Ovary (tissue), 9 donors: ENCODE results near the gene TGM1. TPM values are rescaled to one million over a fixed set of nuclear protein-coding genes. Genes with fewer than 3 reads are reported as not detected.

Experiments
- DNase-seq, 5 donors: peaks; one replicate each; pipeline ENCODE4 v3.0.0-alpha.2; 2019 to 2020
- H3K27ac ChIP-seq, 2 donors: fragments of 200-600 bp; one replicate each; pipeline versions ENCODE4 v1.5.1 to v1.8.0; 2019 to 2022
- H3K27me3 ChIP-seq: fragments of 200-600 bp; one replicate; pipeline ENCODE4 v1.8.0; 2022
- H3K36me3 ChIP-seq: fragments of 200-600 bp; sonication (generic); one replicate; pipeline ENCODE4 v1.5.1; 2019
- H3K4me1 ChIP-seq: one replicate; pipeline ENCODE4 v1.8.1; 2013; ENCODE audit warnings: mild to moderate bottlenecking, moderate library complexity; ENCODE audit not compliant: insufficient read depth
- H3K4me3 ChIP-seq: fragments of 200-600 bp; sonication (generic); one replicate; pipeline ENCODE4 v1.5.1; 2017
- H3K9me3 ChIP-seq, 2 donors: fragments of 200-600 bp in 1 of 2; sonication (generic) in 1 of 2; one replicate each; pipeline versions ENCODE4 v1.5.1 to v1.8.1; 2013 to 2019; ENCODE audit warnings: mild to moderate bottlenecking in 1 of 2, moderate library complexity in 1 of 2
- CTCF ChIP-seq, 3 donors: fragments of 450-650 bp in 2 of 3; fragments of 200-600 bp in 1 of 3; IDR thresholded peaks; one replicate each; pipeline versions ENCODE4 v1.5.1 to v1.8.0; 2016 to 2022; ENCODE audit warnings: antibody characterized with exemption in 3 of 3, mild to moderate bottlenecking in 1 of 3
- EP300 ChIP-seq: sonication (generic); formaldehyde crosslinking; IDR thresholded peaks from one replicate; pipeline ENCODE4 v1.6.1; 2017; ENCODE audit warnings: antibody characterized with exemption
- POLR2A ChIP-seq: fragments of 450-650 bp; IDR thresholded peaks from one replicate; pipeline ENCODE4 v1.6.1; 2017; ENCODE audit warnings: antibody characterized with exemption, mild to moderate bottlenecking, moderate library complexity
- WGBS, 3 donors: extraction: QIAGEN DNeasy Blood & Tissue Kit in 1 of 3; methylation state at CpG; one replicate each; pipeline versions ENCODE4 v1.1.5 to v1.1.7; 2013 to 2017; 5-methylcytosine and 5-hydroxymethylcytosine counted together
- intact Hi-C, 4 donors: fragments of 100-400 bp; cut with DNase I; formaldehyde crosslinking; loops; one replicate each; pipeline versions ENCODE4 v1.11.0 to v1.15.1; 2022 to 2023
- polyA plus RNA-seq, 2 donors: library from polyadenylated mRNA; stranded (reverse); fragments of 200-250 nt in 1 of 2; fragments of 350-450 nt in 1 of 2; fragmentation: Illumina TruSeq in 1 of 2; extraction: RNeasy Lipid Tissue Mini Kit (QIAGEN cat#74804) in 1 of 2; gene quantifications; one replicate each; pipeline ENCODE4 v1.2.3, GENCODE V29; 2013 to 2014
- total RNA-seq, 7 donors: library from RNA; depleted of rRNA in 2 of 7; stranded (reverse); fragments of >200 nt in 2 of 7; fragmentation: NEBNext Ultra II Directional in 3 of 7; extraction: Animal tissue kit (Norgen Biotek cat#: 25700) in 3 of 7; gene quantifications; one replicate each; pipeline versions ENCODE4 v1.1.0 to v1.2.4, GENCODE V29; 2016 to 2023
- donor health status: DM: no; HTN: no; CAD: no; lungs with moderate emphysema.
- donor health status: DM: no; HTN: no; CAD: no.
- donor health status: Bipolar disorder and iron deficiency.
- donor health status: DM: yes; HTN: yes; CAD: no.
- donor health status: DM: no; HTN: no; CAD: no.
- donor health status: DM: yes; HTN: yes; CAD: no.

Gene TGM1
- total and polyA plus RNA-seq, 9 donors: 1.1 to 152 (median 4.2) TPM

- peak overlapping the region in 1 of 2 donors; percentile 86 for H3K27ac ChIP-seq
- WGBS, 3 donors: 85 to 89% (median 88%) methylated on average over 7 of the region's 7 CpGs
- H3K4me1 ChIP-seq: peaks cover 2% of the 10 kb centered on the region
- H3K4me3 ChIP-seq: no peak overlapping the region
- H3K9me3 ChIP-seq: no peaks in the 10 kb centered on the region
- DNase-seq: no peak
- no peaks in the 10 kb centered on the region for H3K36me3 ChIP-seq
- no peak for TF ChIP-seq CTCF (IDR thresholded peaks at IDR 0.05)
- no peak for TF ChIP-seq EP300
- TF ChIP-seq POLR2A: no peak
- intact Hi-C loops: no loop called here
- H3K27me3 ChIP-seq: no peaks in the 10 kb centered on the region
Measured at GRCh38 chr14:24213866-24214662, 48.9 kb downstream of the TGM1 start.

GRCh38 chr14:24212924-24213865 is 49.8 kb downstream of the TGM1 start, which contains the start of gene CHMP4A:
Gene CHMP4A, minus strand, starts transcription at chr14:24213488. Its CDS starts 49 bp downstream, at chr14:24213439.
- TF ChIP-seq POLR2A: peak; percentile 92
- no peak for TF ChIP-seq EP300
- TF ChIP-seq CTCF (IDR thresholded peaks at IDR 0.05): peak in 1 of 3 donors; percentile 22

GRCh38 chr14:24211311-24211710 is 51.7 kb downstream of the TGM1 start:
- WGBS, 3 donors: 94 to 96% (median 94%) methylated on average over 6 of the region's 6 CpGs
- intact Hi-C loops: no loop called here
- peak in 1 of 5 donors; percentile 31 for DNase-seq

More at GRCh38 chr14:24212924-24213865, 49.8 kb downstream of the TGM1 start, which contains the start of gene CHMP4A:
- 0 to 1% (median 1%) methylated on average over 53 of the region's 53 CpGs for WGBS, 3 donors
- Histone ChIP-seq H3K4me1 (peaks cover 2% of the 10 kb centered on the region), H3K27me3 (no peaks in the 10 kb centered on the region), H3K36me3 (no peaks in the 10 kb centered on the region), H3K27ac (peak within 1 kb of the TSS; percentile 86 to 90), H3K4me3 (peak within 1 kb of the TSS; percentile 49), H3K9me3 (no peaks in the 10 kb centered on the region)
- peak; percentile 92 to 96 (median 95) for DNase-seq
- intact Hi-C loops: no loop called here

GRCh38 chr14:24207625-24208024 is 55.4 kb downstream of the TGM1 start:
- Histone ChIP-seq H3K4me3 (no peak overlapping the region), H3K36me3 (no peaks in the 10 kb centered on the region), H3K27me3 (no peaks in the 10 kb centered on the region), H3K9me3 (no peaks in the 10 kb centered on the region), H3K27ac (no peak overlapping the region), H3K4me1 (no peaks in the 10 kb centered on the region)
- intact Hi-C loops: no loop called here
- 96 to 100% (median 100%) methylated on average over 2 of the region's 2 CpGs for WGBS, 3 donors
- DNase-seq: no peak
- no peak for TF ChIP-seq POLR2A
- TF ChIP-seq CTCF (IDR thresholded peaks at IDR 0.05): no peak
- TF ChIP-seq EP300: no peak

More at GRCh38 chr14:24211311-24211710, 51.7 kb downstream of the TGM1 start:
- H3K27ac ChIP-seq: no peak overlapping the region
- peaks cover 2% of the 10 kb centered on the region for H3K4me1 ChIP-seq
- TF ChIP-seq EP300 (no peak), POLR2A (no peak)
- no peaks in the 10 kb centered on the region for H3K36me3 ChIP-seq
- no peaks in the 10 kb centered on the region for H3K27me3 ChIP-seq
- no peaks in the 10 kb centered on the region for H3K9me3 ChIP-seq
- no peak overlapping the region for H3K4me3 ChIP-seq
